GM23338 (cell line): ENCODE measurements around the gene FOXN1. TPM values are rescaled to one million over a fixed set of nuclear protein-coding genes. Genes with fewer than 3 reads are reported as not detected.
A peak's percentile ranks its signal among the peaks of the same experiment; 100 is the strongest.

Experiments
- ATAC-seq: fragments of 200-7000 bp; cut with Tn5 transposase; 3 replicates; pipeline ENCODE4 v1.9.1; 2020
- DNase-seq: peaks from one replicate; pipeline ENCODE4 v3.0.0-alpha.2; 2015; ENCODE audit warnings: low spot score
- H2AFZ ChIP-seq: fragments of 200-600 bp; sonication (generic); 2 replicates; pipeline ENCODE4 v1.8.0; 2016; ENCODE audit warnings: antibody characterized with exemption, mild to moderate bottlenecking, moderate library complexity
- H3F3A ChIP-seq: fragments of 200-600 bp; sonication (generic); replicated peaks from 2 replicates; pipeline ENCODE4 v1.8.0; 2017; ENCODE audit warnings: antibody characterized with exemption, mixed run types, low read depth
- H3K27ac ChIP-seq: fragments of 200-600 bp; sonication (generic); 2 replicates; pipeline ENCODE4 v1.6.1; 2016; ENCODE audit warnings: low read depth
- H3K27me3 ChIP-seq: fragments of 200-600 bp; sonication (generic); 2 replicates; pipeline ENCODE4 v1.8.0; 2016; ENCODE audit warnings: mild to moderate bottlenecking, mixed run types, moderate library complexity; ENCODE audit not compliant: insufficient read depth
- H3K36me3 ChIP-seq: fragments of 200-600 bp; sonication (generic); 2 replicates; pipeline ENCODE4 v1.8.0; 2016; ENCODE audit warnings: mild to moderate bottlenecking; ENCODE audit not compliant: insufficient read depth
- H3K4me1 ChIP-seq: fragments of 200-600 bp; sonication (generic); 2 replicates; pipeline ENCODE4 v1.8.0; 2016; ENCODE audit warnings: mild to moderate bottlenecking, moderate library complexity; ENCODE audit not compliant: insufficient read depth
- H3K4me2 ChIP-seq: fragments of 200-600 bp; sonication (generic); 2 replicates; pipeline ENCODE4 v1.7.1; 2017; ENCODE audit warnings: mixed run types
- H3K4me3 ChIP-seq: fragments of 200-600 bp; sonication (generic); 2 replicates; pipeline ENCODE4 v1.6.1; 2016; ENCODE audit warnings: mixed run types
- H3K79me2 ChIP-seq: fragments of 200-600 bp; sonication (generic); replicated peaks from 2 replicates; pipeline ENCODE4 v1.8.0; 2017; ENCODE audit warnings: mild to moderate bottlenecking; ENCODE audit not compliant: insufficient read depth
- H3K9me2 ChIP-seq: fragments of 200-600 bp; sonication (generic); 2 replicates; pipeline ENCODE4 v1.8.0; 2017; ENCODE audit not compliant: insufficient read depth
- H4K20me1 ChIP-seq: fragments of 200-600 bp; sonication (generic); replicated peaks from 2 replicates; pipeline ENCODE4 v1.8.0; 2017; ENCODE audit warnings: mild to moderate bottlenecking; ENCODE audit not compliant: insufficient read depth
- H3K27ac Mint-ChIP-seq: 2 replicates; pipeline ENCODE4 v1.8.0; 2020; ENCODE audit warnings: inconsistent platforms, mild to moderate bottlenecking, moderate library complexity, mixed read lengths
- H3K27me3 Mint-ChIP-seq: 3 replicates; pipeline ENCODE4 v1.8.0; 2022; ENCODE audit warnings: low read depth, mild to moderate bottlenecking, moderate library complexity, mixed read lengths, inconsistent platforms; ENCODE audit not compliant: insufficient read depth, poor library complexity
- H3K36me3 Mint-ChIP-seq: 3 replicates; pipeline ENCODE4 v1.8.0; 2021; ENCODE audit warnings: low read depth, mild to moderate bottlenecking, inconsistent platforms, moderate library complexity, mixed read lengths
- H3K4me1 Mint-ChIP-seq: 3 replicates; pipeline ENCODE4 v1.8.0; 2020; ENCODE audit warnings: mild to moderate bottlenecking, inconsistent platforms, mixed read lengths
- H3K4me3 Mint-ChIP-seq: 3 replicates; pipeline ENCODE4 v1.8.0; 2021; ENCODE audit warnings: moderate library complexity, mild to moderate bottlenecking, inconsistent platforms, mixed read lengths
- H3K9me3 Mint-ChIP-seq: 3 replicates; pipeline ENCODE4 v1.8.0; 2020; ENCODE audit warnings: moderate library complexity, mild to moderate bottlenecking, inconsistent platforms, mixed read lengths
- CREB1 ChIP-seq: fragments of 250-450 bp; sonication (Bioruptor Pico); IDR thresholded peaks from 2 replicates; pipeline ENCODE4 v1.5.0; 2020; ENCODE audit warnings: low read depth, mild to moderate bottlenecking, moderate library complexity
- CTCF ChIP-seq, 2 experiments: fragments of 200-600 bp in 1 of 2; sonication (generic) in 1 of 2; conservative IDR thresholded peaks; 2 replicates each; pipeline versions ENCODE4 v1.5.1 to v1.6.1; 2016 to 2017; ENCODE audit warnings: antibody characterized with exemption in 2 of 2, low read depth in 2 of 2, mild to moderate bottlenecking in 2 of 2, moderate library complexity in 1 of 2
- ETS1 ChIP-seq: IDR thresholded peaks from 2 replicates; pipeline ENCODE4 v1.6.1; 2016; ENCODE audit warnings: antibody characterized with exemption
- EZH2phosphoT487 ChIP-seq: fragments of 200-600 bp; sonication (generic); IDR thresholded peaks from one replicate; pipeline ENCODE4 v1.8.1; 2018; ENCODE audit warnings: antibody characterized with exemption; ENCODE audit not compliant: unreplicated experiment
- NANOG ChIP-seq: IDR thresholded peaks from 2 replicates; pipeline ENCODE4 v1.6.1; 2016; ENCODE audit warnings: antibody characterized with exemption, borderline replicate concordance
- POLR2AphosphoS5 ChIP-seq: IDR thresholded peaks from 2 replicates; pipeline ENCODE4 v1.6.1; 2016; ENCODE audit warnings: antibody characterized with exemption, low read depth
- ZNF114 ChIP-seq: fragments of 250-450 bp; sonication (Bioruptor Pico); IDR thresholded peaks from 2 replicates; pipeline ENCODE4 v1.5.0; 2020; ENCODE audit warnings: mild to moderate bottlenecking, moderate library complexity
- ZNF462 ChIP-seq: fragments of 250-450 bp; sonication (Bioruptor Pico); IDR thresholded peaks from 2 replicates; pipeline ENCODE4 v1.5.0; 2020; ENCODE audit warnings: mild to moderate bottlenecking, moderate library complexity
- polyA plus RNA-seq: library from polyadenylated mRNA; unstranded; fragments of >200 nt; fragmentation: Nextera tagmentation; extraction: Ambion mirVana; gene quantifications from 2 replicates; pipeline ENCODE4 v1.2.1, GENCODE V29; 2016
- total RNA-seq: library from RNA; depleted of rRNA; stranded (reverse); fragments of >200 nt; shearing (Covaris generic); gene quantifications from 2 replicates; pipeline ENCODE4 v1.2.3, GENCODE V29; 2014
- TF ChIP-seq, protein P1 (sequence below): IDR thresholded peaks from one replicate; pipeline ENCODE4 v1.6.1; 2018; ENCODE audit warnings: antibody characterized with exemption; ENCODE audit not compliant: unreplicated experiment

The FOXN1 gene
- total and polyA plus RNA-seq, 2 experiments from 2014 or later: not detected

GRCh38 chr17:28550858-28551257 lies 44.7 kb downstream of the FOXN1 start:
- no peak overlapping the region for H3K27ac ChIP-seq
- H3K4me1 Mint-ChIP-seq: peaks cover 24% of the 10 kb centered on the region
- no peaks in the 10 kb centered on the region for H3F3A ChIP-seq
- H3K27me3 Mint-ChIP-seq: peaks cover 18% of the 10 kb centered on the region
- H3K4me1 ChIP-seq: peaks cover 15% of the 10 kb centered on the region; the same call in 1 of the 2 replicates
- no peaks in the 10 kb centered on the region for H3K9me2 ChIP-seq
- no peaks in the 10 kb centered on the region for H3K27me3 ChIP-seq
- DNase-seq: no peak
- no peaks in the 10 kb centered on the region; the same call in 2 of the 3 replicates for H3K9me3 Mint-ChIP-seq
- H3K4me2 ChIP-seq: peak overlapping the region; percentile 94
- TF ChIP-seq CREB1 (CRISPR knock-in tag): no peak
- no peak for TF ChIP-seq ZNF114 (CRISPR knock-in tag)
- TF ChIP-seq EZH2phosphoT487: no peak
- TF ChIP-seq, protein P1, sequence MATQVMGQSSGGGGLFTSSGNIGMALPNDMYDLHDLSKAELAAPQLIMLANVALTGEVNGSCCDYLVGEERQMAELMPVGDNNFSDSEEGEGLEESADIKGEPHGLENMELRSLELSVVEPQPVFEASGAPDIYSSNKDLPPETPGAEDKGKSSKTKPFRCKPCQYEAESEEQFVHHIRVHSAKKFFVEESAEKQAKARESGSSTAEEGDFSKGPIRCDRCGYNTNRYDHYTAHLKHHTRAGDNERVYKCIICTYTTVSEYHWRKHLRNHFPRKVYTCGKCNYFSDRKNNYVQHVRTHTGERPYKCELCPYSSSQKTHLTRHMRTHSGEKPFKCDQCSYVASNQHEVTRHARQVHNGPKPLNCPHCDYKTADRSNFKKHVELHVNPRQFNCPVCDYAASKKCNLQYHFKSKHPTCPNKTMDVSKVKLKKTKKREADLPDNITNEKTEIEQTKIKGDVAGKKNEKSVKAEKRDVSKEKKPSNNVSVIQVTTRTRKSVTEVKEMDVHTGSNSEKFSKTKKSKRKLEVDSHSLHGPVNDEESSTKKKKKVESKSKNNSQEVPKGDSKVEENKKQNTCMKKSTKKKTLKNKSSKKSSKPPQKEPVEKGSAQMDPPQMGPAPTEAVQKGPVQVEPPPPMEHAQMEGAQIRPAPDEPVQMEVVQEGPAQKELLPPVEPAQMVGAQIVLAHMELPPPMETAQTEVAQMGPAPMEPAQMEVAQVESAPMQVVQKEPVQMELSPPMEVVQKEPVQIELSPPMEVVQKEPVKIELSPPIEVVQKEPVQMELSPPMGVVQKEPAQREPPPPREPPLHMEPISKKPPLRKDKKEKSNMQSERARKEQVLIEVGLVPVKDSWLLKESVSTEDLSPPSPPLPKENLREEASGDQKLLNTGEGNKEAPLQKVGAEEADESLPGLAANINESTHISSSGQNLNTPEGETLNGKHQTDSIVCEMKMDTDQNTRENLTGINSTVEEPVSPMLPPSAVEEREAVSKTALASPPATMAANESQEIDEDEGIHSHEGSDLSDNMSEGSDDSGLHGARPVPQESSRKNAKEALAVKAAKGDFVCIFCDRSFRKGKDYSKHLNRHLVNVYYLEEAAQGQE: no peak
- no peak for TF ChIP-seq ZNF462 (CRISPR knock-in tag)
- TF ChIP-seq NANOG: no peak
- TF ChIP-seq CTCF (conservative IDR thresholded peaks at IDR 0.05; ENCODE audit: low read depth in 2 of 2): no peak
- no peak for TF ChIP-seq ETS1
- TF ChIP-seq POLR2AphosphoS5: no peak
- H3K4me3 Mint-ChIP-seq: no peak overlapping the region
- no peaks in the 10 kb centered on the region; the same call in 1 of the 2 replicates for H4K20me1 ChIP-seq
- peaks cover 8% of the 10 kb centered on the region; the same call in 1 of the 2 replicates for H3K36me3 ChIP-seq
- no peak for ATAC-seq
- H3K79me2 ChIP-seq: peaks cover 8% of the 10 kb centered on the region
- H3K36me3 Mint-ChIP-seq: peaks cover 15% of the 10 kb centered on the region
- H3K4me3 ChIP-seq: peak overlapping the region; percentile 92; the same call in 1 of the 2 replicates
- no peak overlapping the region for H3K27ac Mint-ChIP-seq
- H2AFZ ChIP-seq: no peak overlapping the region
